DND-41 (cell line): ENCODE results near the gene CGB3.

ENCODE experiments used
- ATAC-seq: fragments of 200-7000 bp; cut with Tn5 transposase; 3 replicates; pipeline ENCODE4 v1.9.1; 2021; ENCODE audit warnings: low read depth; ENCODE audit not compliant: insufficient read depth
- DNase-seq: peaks from one replicate; pipeline ENCODE4 v3.0.0-alpha.2; 2020
- H2AFZ ChIP-seq: 2 replicates; pipeline ENCODE4 v1.6.0; 2012; ENCODE audit warnings: low read depth, low read length
- H3K27ac ChIP-seq: 2 replicates; pipeline ENCODE4 v1.5.1; 2012; ENCODE audit warnings: low read length, inconsistent platforms
- H3K27me3 ChIP-seq: fragments of 200-600 bp; sonication (generic); 2 replicates; pipeline ENCODE4 v1.6.0; 2012; ENCODE audit warnings: low read length, mild to moderate bottlenecking, inconsistent platforms; ENCODE audit not compliant: insufficient read depth, poor library complexity
- H3K36me3 ChIP-seq: 2 replicates; pipeline ENCODE4 v1.5.1; 2012; ENCODE audit warnings: low read length, inconsistent platforms; ENCODE audit not compliant: insufficient read depth
- H3K4me1 ChIP-seq: 2 replicates; pipeline ENCODE4 v1.5.1; 2012; ENCODE audit warnings: mild to moderate bottlenecking, low read length; ENCODE audit not compliant: insufficient read depth
- H3K4me2 ChIP-seq: 2 replicates; pipeline ENCODE4 v1.6.0; 2012; ENCODE audit warnings: mild to moderate bottlenecking, moderate library complexity, low read length, inconsistent platforms; ENCODE audit not compliant: insufficient read depth
- H3K4me3 ChIP-seq, 2 experiments: fragments of 200-600 bp in 1 of 2; shearing (Covaris generic) in 1 of 2; 2 replicates each; pipeline ENCODE4 v1.5.1; 2012 to 2016; ENCODE audit warnings: inconsistent platforms in 2 of 2, low read length in 2 of 2, mild to moderate bottlenecking in 2 of 2, low read depth in 1 of 2, moderate library complexity in 1 of 2
- H3K79me2 ChIP-seq: 2 replicates; pipeline ENCODE4 v1.6.0; 2012; ENCODE audit warnings: low read length, inconsistent platforms; ENCODE audit not compliant: insufficient read depth
- H3K9ac ChIP-seq: 2 replicates; pipeline ENCODE4 v1.6.0; 2012; ENCODE audit warnings: low read depth, mild to moderate bottlenecking, inconsistent platforms, low read length, moderate library complexity
- H3K9me3 ChIP-seq: 2 replicates; pipeline ENCODE4 v1.5.1; 2012; ENCODE audit warnings: low read length, moderate library complexity, mild to moderate bottlenecking, inconsistent platforms; ENCODE audit not compliant: insufficient read depth, severe bottlenecking
- H4K20me1 ChIP-seq: 2 replicates; pipeline ENCODE4 v1.6.0; 2012; ENCODE audit warnings: low read length; ENCODE audit not compliant: insufficient read depth
- CTCF ChIP-seq: IDR thresholded peaks from 2 replicates; pipeline ENCODE4 v1.5.1; 2012; ENCODE audit warnings: borderline replicate concordance, low read length, moderate library complexity, mild to moderate bottlenecking; ENCODE audit not compliant: poor library complexity, severe bottlenecking; ENCODE audit errors: extremely low read depth
- EZH2 ChIP-seq: IDR thresholded peaks from 3 replicates; pipeline ENCODE4 v1.6.1; 2012; ENCODE audit warnings: borderline replicate concordance, low read depth, mild to moderate bottlenecking, moderate library complexity, low read length, inconsistent platforms; ENCODE audit not compliant: severe bottlenecking

The CGB3 gene

GRCh38 chr19:48993175-48994034, 30.7 kb downstream of the CGB3 start, which contains the start of the genes GYS1 and RUVBL2:
TSS of gene GYS1 (minus strand) at chr19:48993309. CDS start at chr19:48993112, 197 bp downstream.
TSS of gene RUVBL2 (plus strand) at chr19:48993887. CDS start at chr19:48993912, 25 bp downstream.
- Histone ChIP-seq H3K27me3 (no peaks in the 10 kb centered on the region), H3K36me3 (peaks cover 26% of the 10 kb centered on the region), H3K4me3 (peak within 1 kb of the TSS; percentile 95 to 98), H2AFZ (peak within 1 kb of the TSS; percentile 93), H3K4me1 (peaks cover 45% of the 10 kb centered on the region), H3K4me2 (peak within 1 kb of the TSS; percentile 88), H3K27ac (peak within 1 kb of the TSS; percentile 99), H4K20me1 (peaks cover 25% of the 10 kb centered on the region), H3K9ac (peak within 1 kb of the TSS; percentile 93), H3K79me2 (peaks cover 75% of the 10 kb centered on the region), H3K9me3 (no peaks in the 10 kb centered on the region)
- DNase-seq (peak; percentile 99), ATAC-seq (peak; percentile 88)
- TF ChIP-seq CTCF, result peak; percentile 96
- no peak for TF ChIP-seq EZH2

- Histone ChIP-seq H4K20me1 (peaks cover 18% of the 10 kb centered on the region), H3K4me3 (peak overlapping the region; percentile 95 to 98), H2AFZ (peak overlapping the region; percentile 93), H3K36me3 (peaks cover 25% of the 10 kb centered on the region), H3K27me3 (no peaks in the 10 kb centered on the region), H3K4me1 (peaks cover 40% of the 10 kb centered on the region), H3K27ac (peak overlapping the region; percentile 93), H3K79me2 (peaks cover 67% of the 10 kb centered on the region), H3K9ac (peak overlapping the region; percentile 93), H3K9me3 (no peaks in the 10 kb centered on the region), H3K4me2 (peak overlapping the region; percentile 88)
- ATAC-seq (peak; percentile 1; the same call in 1 of the 3 replicates), DNase-seq (no peak)
- no peak for TF ChIP-seq CTCF
- no peak for TF ChIP-seq EZH2
These were observed 31.5 kb downstream of the CGB3 start for GRCh38 chr19:48992581-48993174.

GRCh38 chr19:48991873-48992580, 32.1 kb downstream of the CGB3 start:
- Histone ChIP-seq H3K27ac (peak overlapping the region; percentile 93), H3K36me3 (peaks cover 27% of the 10 kb centered on the region), H3K9ac (peak overlapping the region; percentile 93), H3K4me1 (peaks cover 39% of the 10 kb centered on the region), H3K9me3 (no peaks in the 10 kb centered on the region), H3K4me3 (peak overlapping the region; percentile 95 to 98), H3K79me2 (peaks cover 61% of the 10 kb centered on the region), H2AFZ (peak overlapping the region; percentile 93), H3K4me2 (peak overlapping the region; percentile 88), H4K20me1 (peaks cover 14% of the 10 kb centered on the region), H3K27me3 (no peaks in the 10 kb centered on the region)
- DNase-seq, result peak; percentile 30
- no peak for TF ChIP-seq CTCF
- no peak for TF ChIP-seq EZH2
- ATAC-seq, result no peak
